Measurements from ENCODE around the gene CSNK1D.
"Not testable (repeated sequence)": the region's sequence is repeated elsewhere in the genome, so short reads cannot be mapped to it uniquely, and the experiment has no call there.

CSNK1D gene

DNA sequence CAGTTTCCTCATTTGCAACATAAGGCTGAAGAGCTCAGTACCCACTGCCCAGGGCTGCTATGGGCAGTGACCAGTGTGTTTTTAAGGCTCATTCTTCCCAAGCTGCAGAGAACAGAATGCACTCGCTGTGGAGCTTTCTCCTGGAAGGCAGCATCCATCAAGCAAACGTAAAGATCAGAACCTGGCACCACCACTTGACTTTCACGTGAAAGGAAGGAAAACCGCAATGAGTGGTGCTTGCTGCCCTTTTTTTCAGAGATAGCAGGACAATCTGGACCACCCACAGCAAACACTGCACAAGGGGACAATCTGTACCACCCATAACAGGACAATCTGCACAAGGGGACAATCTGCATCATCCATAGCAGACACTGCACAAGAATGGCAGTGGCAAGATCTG, 11.2 kb downstream of the CSNK1D start:
- Histone ChIP-seq H3K4me1 (ENCODE audit: control insufficient read depth, insufficient read depth, low read length) (no peaks in the 10 kb centered on the region; the same call in 1 of the 2 replicates), H3K9me3 (ENCODE audit: control insufficient read depth, insufficient read depth, low read depth, low read length) (no peaks in the 10 kb centered on the region), H3K4me3 (ENCODE audit: low read depth, low read length) (no peak overlapping the region), H3K27ac (ENCODE audit: extremely low read depth, low read depth, low read length) (no peak overlapping the region), H3K36me3 (ENCODE audit: control insufficient read depth in 2 of 2, insufficient read depth in 1 of 2, low read length in 2 of 2) (peaks cover 69 to 99% of the 10 kb centered on the region in 2 experiments)
- ChIA-PET CTCF (interaction anchor here (0.6 to 1.1 kb wide), 2 partner anchors 19 to 27 kb away, joined by 3 to 5 read pairs; no protein-coding TSS in a partner anchor), POLR2A (interaction anchor here (1.0 to 1.5 kb wide), 2 partner anchors 11 to 30 kb away, joined by 3 to 7 read pairs; partner anchors contain the start of gene CSNK1D)
- TF ChIP-seq, protein P1, sequence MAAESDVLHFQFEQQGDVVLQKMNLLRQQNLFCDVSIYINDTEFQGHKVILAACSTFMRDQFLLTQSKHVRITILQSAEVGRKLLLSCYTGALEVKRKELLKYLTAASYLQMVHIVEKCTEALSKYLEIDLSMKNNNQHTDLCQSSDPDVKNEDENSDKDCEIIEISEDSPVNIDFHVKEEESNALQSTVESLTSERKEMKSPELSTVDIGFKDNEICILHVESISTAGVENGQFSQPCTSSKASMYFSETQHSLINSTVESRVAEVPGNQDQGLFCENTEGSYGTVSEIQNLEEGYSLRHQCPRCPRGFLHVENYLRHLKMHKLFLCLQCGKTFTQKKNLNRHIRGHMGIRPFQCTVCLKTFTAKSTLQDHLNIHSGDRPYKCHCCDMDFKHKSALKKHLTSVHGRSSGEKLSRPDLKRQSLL (tag by site-specific recombination; IDR thresholded peaks at IDR 0.05), result no peak
- TF ChIP-seq ZNF510 (tag by site-specific recombination; IDR thresholded peaks at IDR 0.05; ENCODE audit: insufficient replicate concordance) (no peak), ZNF214 (tag by site-specific recombination; IDR thresholded peaks at IDR 0.05; ENCODE audit: borderline replicate concordance) (no peak), MYNN (tag by site-specific recombination; IDR thresholded peaks at IDR 0.05; ENCODE audit: borderline replicate concordance) (no peak), ZFP3 (tag by site-specific recombination; IDR thresholded peaks at IDR 0.05; ENCODE audit: low read depth) (no peak), ZBTB20 (tag by site-specific recombination; IDR thresholded peaks at IDR 0.05) (no peak), ZNF132 (tag by site-specific recombination; IDR thresholded peaks at IDR 0.05; ENCODE audit: borderline replicate concordance) (no peak), ZNF211 (tag by site-specific recombination; IDR thresholded peaks at IDR 0.05; ENCODE audit: low read depth) (no peak), ZNF274 (IDR thresholded peaks at IDR 0.05; ENCODE audit: low read length) (no peak), ZNF274 (tag by site-specific recombination; IDR thresholded peaks at IDR 0.05; ENCODE audit: borderline replicate concordance) (no peak)

- POLR2A ChIA-PET; H3K9me3 ChIP-seq (ENCODE audit: control insufficient read depth, insufficient read depth, low read depth, low read length); H3K27ac ChIP-seq (ENCODE audit: extremely low read depth, low read depth, low read length); H3K4me3 ChIP-seq (ENCODE audit: low read depth, low read length); H3K4me1 ChIP-seq (ENCODE audit: control insufficient read depth, insufficient read depth, low read length): not testable (repeated sequence)
- peaks cover 75 to 99% of the 10 kb centered on the region in 2 experiments for H3K36me3 ChIP-seq (ENCODE audit: control insufficient read depth in 2 of 2, insufficient read depth in 1 of 2, low read length in 2 of 2)
- TF ChIP-seq, protein P2, sequence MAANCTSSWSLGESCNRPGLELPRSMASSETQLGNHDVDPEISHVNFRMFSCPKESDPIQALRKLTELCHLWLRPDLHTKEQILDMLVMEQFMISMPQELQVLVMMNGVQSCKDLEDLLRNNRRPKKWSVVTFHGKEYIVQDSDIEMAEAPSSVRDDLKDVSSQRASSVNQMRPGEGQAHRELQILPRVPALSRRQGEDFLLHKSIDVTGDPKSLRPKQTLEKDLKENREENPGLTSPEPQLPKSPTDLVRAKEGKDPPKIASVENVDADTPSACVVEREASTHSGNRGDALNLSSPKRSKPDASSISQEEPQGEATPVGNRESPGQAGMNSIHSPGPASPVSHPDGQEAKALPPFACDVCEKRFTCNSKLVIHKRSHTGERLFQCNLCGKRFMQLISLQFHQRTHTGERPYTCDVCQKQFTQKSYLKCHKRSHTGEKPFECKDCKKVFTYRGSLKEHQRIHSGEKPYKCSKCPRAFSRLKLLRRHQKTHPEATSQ (tag by site-specific recombination; IDR thresholded peaks at IDR 0.05), result 0 out of 2 replicates have a peak, but pooled peaks have one; percentile 19
- peak; percentile 56; the same call in 1 of the 2 replicates for TF ChIP-seq ZFP41 (tag by site-specific recombination; IDR thresholded peaks at IDR 0.05; ENCODE audit: borderline replicate concordance)
- TF ChIP-seq ZNF211 (tag by site-specific recombination; IDR thresholded peaks at IDR 0.05; ENCODE audit: low read depth), result 0 out of 2 replicates have a peak, but pooled peaks have one; percentile 14
- CTCF ChIA-PET, result interaction anchor here (0.7 kb wide), 1 partner anchor 31 kb away, joined by 3 read pairs; the partner anchor contains the start of gene SLC16A3
These were observed 13.2 kb downstream of the CSNK1D start for GRCh38 chr17:82259972-82260961.

GRCh38 chr17:82258555-82258954, 14.9 kb downstream of the CSNK1D start:
- Histone ChIP-seq H3K27ac (ENCODE audit: extremely low read depth, low read depth, low read length) (peak overlapping the region; percentile 47; the same call in 1 of the 2 replicates), H3K36me3 (ENCODE audit: control insufficient read depth in 2 of 2, insufficient read depth in 1 of 2, low read length in 2 of 2) (peaks cover 63 to 96% of the 10 kb centered on the region in 2 experiments), H3K4me3 (ENCODE audit: low read depth, low read length) (no peak overlapping the region), H3K9me3 (ENCODE audit: control insufficient read depth, insufficient read depth, low read depth, low read length) (no peaks in the 10 kb centered on the region), H3K4me1 (ENCODE audit: control insufficient read depth, insufficient read depth, low read length) (no peaks in the 10 kb centered on the region)
- CTCF ChIA-PET, result interaction anchor here (0.7 to 1.2 kb wide), 2 partner anchors 15 to 63 kb away, joined by 3 to 4 read pairs; no protein-coding TSS in a partner anchor
- POLR2A ChIA-PET, result interaction anchor here (0.6 to 1.7 kb wide), 2 partner anchors 17 to 38 kb away, joined by 6 to 7 read pairs; no protein-coding TSS in a partner anchor
- TF ChIP-seq ZNF239 (tag by site-specific recombination; IDR thresholded peaks at IDR 0.05) (no peak), CTCF (tag by site-specific recombination; IDR thresholded peaks at IDR 0.05) (no peak), ZNF341 (tag by site-specific recombination; IDR thresholded peaks at IDR 0.05; ENCODE audit: low read depth) (no peak), ZNF354C (tag by site-specific recombination; IDR thresholded peaks at IDR 0.05; ENCODE audit: borderline replicate concordance, low read depth) (no peak), ZNF24 (tag by site-specific recombination; IDR thresholded peaks at IDR 0.05) (no peak), KLF16 (tag by site-specific recombination; IDR thresholded peaks at IDR 0.05) (no peak), PRDM1 (tag by site-specific recombination; IDR thresholded peaks at IDR 0.05) (peak; percentile 72)
